Thymus (tissue), 2 donors: Measurements from ENCODE around the gene MTA2. TPM values are rescaled to one million over a fixed set of nuclear protein-coding genes. Genes with fewer than 3 reads are reported as not detected.

Experiments
- polyA plus RNA-seq: library from polyadenylated mRNA; stranded (reverse); fragments of 200-250 nt; gene quantifications from one replicate; pipeline ENCODE4 v1.2.3, GENCODE V29; 2013
- total RNA-seq: library from RNA; stranded (reverse); fragments of 120-200 nt; gene quantifications from one replicate; pipeline ENCODE4 v1.2.4, GENCODE V29; 2013
- donor health status: healthy.

MTA2 gene
- total and polyA plus RNA-seq, 2 donors: 79.3 to 121 TPM

Other genes with a start within 250 kb of the MTA2 start
- 1.5 TPM for gene SCGB1A1, start 182.8 kb downstream of the MTA2 start, total RNA-seq
- 27.2 TPM for gene SCGB1A1, start 182.8 kb downstream of the MTA2 start, polyA plus RNA-seq
- gene AHNAK, start 55.1 kb downstream of the MTA2 start, total RNA-seq: 40.1 TPM
- 35.8 TPM for gene AHNAK, start 55.1 kb downstream of the MTA2 start, polyA plus RNA-seq
- gene EEF1G, start 28.0 kb downstream of the MTA2 start, total RNA-seq: 1,700 TPM
- 1,365 TPM for gene EEF1G, start 28.0 kb downstream of the MTA2 start, polyA plus RNA-seq
- 7.8 TPM for gene TUT1, start 10.3 kb downstream of the MTA2 start, total RNA-seq
- gene TUT1, start 10.3 kb downstream of the MTA2 start, polyA plus RNA-seq: 25.3 TPM
- gene EML3, start 10.9 kb upstream of the MTA2 start, total RNA-seq: 17.8 TPM
- 99.3 TPM for gene EML3, start 10.9 kb upstream of the MTA2 start, polyA plus RNA-seq
- gene ROM1, start 11.4 kb upstream of the MTA2 start, total RNA-seq: 1.7 TPM
- 7.6 TPM for gene ROM1, start 11.4 kb upstream of the MTA2 start, polyA plus RNA-seq
- gene B3GAT3, start 20.1 kb upstream of the MTA2 start, total RNA-seq: 29.4 TPM
- gene B3GAT3, start 20.1 kb upstream of the MTA2 start, polyA plus RNA-seq: 72.2 TPM
- 95.9 TPM for gene GANAB, start 44.7 kb upstream of the MTA2 start, total RNA-seq
- 98.4 TPM for gene GANAB, start 44.7 kb upstream of the MTA2 start, polyA plus RNA-seq
- gene INTS5, start 51.4 kb upstream of the MTA2 start, total RNA-seq: 8.6 TPM
- 8.1 TPM for gene INTS5, start 51.4 kb upstream of the MTA2 start, polyA plus RNA-seq
- 111 TPM for gene C11orf98, start 63.3 kb upstream of the MTA2 start, total RNA-seq
- gene C11orf98, start 63.3 kb upstream of the MTA2 start, polyA plus RNA-seq: 152 TPM
- gene CSKMT, start 63.4 kb upstream of the MTA2 start, total RNA-seq: 31.1 TPM
- 64.6 TPM for gene CSKMT, start 63.4 kb upstream of the MTA2 start, polyA plus RNA-seq
- gene UQCC3, start 69.8 kb upstream of the MTA2 start, total RNA-seq: 11.8 TPM
- 19.3 TPM for gene UQCC3, start 69.8 kb upstream of the MTA2 start, polyA plus RNA-seq
- gene LBHD1, start 70.4 kb upstream of the MTA2 start, total RNA-seq: 4.0 TPM
- 14.0 TPM for gene LBHD1, start 70.4 kb upstream of the MTA2 start, polyA plus RNA-seq
- gene UBXN1, start 77.2 kb upstream of the MTA2 start, total RNA-seq: 142 TPM
- 191 TPM for gene UBXN1, start 77.2 kb upstream of the MTA2 start, polyA plus RNA-seq
- 0.80 TPM for gene LRRN4CL, start 87.7 kb upstream of the MTA2 start, total RNA-seq
- 0.75 TPM for gene LRRN4CL, start 87.7 kb upstream of the MTA2 start, polyA plus RNA-seq
- gene BSCL2, start 105.6 kb upstream of the MTA2 start, total RNA-seq: 29.3 TPM
- 76.6 TPM for gene BSCL2, start 105.6 kb upstream of the MTA2 start, polyA plus RNA-seq
- gene GNG3, start 105.8 kb upstream of the MTA2 start, total RNA-seq: 0.05 TPM
- gene GNG3, start 105.8 kb upstream of the MTA2 start, polyA plus RNA-seq: 0.41 TPM
- 7.7 TPM for gene HNRNPUL2, start 125.6 kb upstream of the MTA2 start, total RNA-seq
- 44.7 TPM for gene HNRNPUL2, start 125.6 kb upstream of the MTA2 start, polyA plus RNA-seq
- gene TTC9C, start 126.6 kb upstream of the MTA2 start, total RNA-seq: 37.8 TPM
- 34.9 TPM for gene TTC9C, start 126.6 kb upstream of the MTA2 start, polyA plus RNA-seq
- 8.9 TPM for gene ZBTB3, start 152.3 kb upstream of the MTA2 start, total RNA-seq
- 7.7 TPM for gene ZBTB3, start 152.3 kb upstream of the MTA2 start, polyA plus RNA-seq
- gene POLR2G, start 159.7 kb upstream of the MTA2 start, total RNA-seq: 172 TPM
- gene POLR2G, start 159.7 kb upstream of the MTA2 start, polyA plus RNA-seq: 150 TPM
- 18.9 TPM for gene TAF6L, start 169.5 kb upstream of the MTA2 start, total RNA-seq
- gene TAF6L, start 169.5 kb upstream of the MTA2 start, polyA plus RNA-seq: 26.5 TPM
- 36.5 TPM for gene TMEM179B, start 185.5 kb upstream of the MTA2 start, total RNA-seq
- 58.2 TPM for gene TMEM179B, start 185.5 kb upstream of the MTA2 start, polyA plus RNA-seq
- gene TMEM223, start 190.1 kb upstream of the MTA2 start, total RNA-seq: 19.9 TPM
- gene TMEM223, start 190.1 kb upstream of the MTA2 start, polyA plus RNA-seq: 18.4 TPM
- 34.4 TPM for gene NXF1, start 203.6 kb upstream of the MTA2 start, total RNA-seq
- gene NXF1, start 203.6 kb upstream of the MTA2 start, polyA plus RNA-seq: 186 TPM
- gene STX5, start 230.2 kb upstream of the MTA2 start, total RNA-seq: 30.0 TPM
- gene STX5, start 230.2 kb upstream of the MTA2 start, polyA plus RNA-seq: 31.2 TPM
- not detected for gene TEX54, start 231.0 kb upstream of the MTA2 start, total RNA-seq
- 1.3 TPM for gene TEX54, start 231.0 kb upstream of the MTA2 start, polyA plus RNA-seq
- gene WDR74, start 237.7 kb upstream of the MTA2 start, total RNA-seq: 71.2 TPM
- gene WDR74, start 237.7 kb upstream of the MTA2 start, polyA plus RNA-seq: 57.2 TPM